Common myeloid progenitor, CD34-positive (primary cell): Measurements from ENCODE around the gene ATP5MG.
A peak's percentile ranks its signal among the peaks of the same experiment; 100 is the strongest.

Experiments used
- CTCF ChIA-PET: fragments of 350-600 bp; sonication (Branson Sonifier 250); formaldehyde crosslinking; loops from one replicate; lab custom pipeline; 2021; ENCODE audit warnings: antibody characterized with exemption; lab: Charles Lee
- POLR2A ChIA-PET: fragments of 350-600 bp; sonication (Branson Sonifier 250); formaldehyde crosslinking; loops from one replicate; lab custom pipeline; 2021; ENCODE audit warnings: antibody characterized with exemption; lab: Charles Lee
- DNase-seq, 3 donors: peaks; one replicate each; pipeline versions ENCODE4 v3.0.0 to v3.0.0-alpha.2; 2013
- H3K27ac ChIP-seq, 2 experiments: 1 replicate in 1 of 2; 2 replicates in 1 of 2; pipeline ENCODE4 v1.7.0; 2013; ENCODE audit warnings: inconsistent platforms in 2 of 2, low read length in 2 of 2, mild to moderate bottlenecking in 2 of 2, low read depth in 1 of 2, moderate library complexity in 1 of 2; ENCODE audit not compliant: severe bottlenecking in 2 of 2, insufficient read depth in 1 of 2, poor library complexity in 1 of 2
- H3K27me3 ChIP-seq, 5 experiments: replicated peaks in 2 of 5; 1 replicate in 3 of 5; 2 replicates in 2 of 5; pipeline versions ENCODE4 v1.6.1 to v1.7.0; 2013; ENCODE audit warnings: low read length in 4 of 5, mild to moderate bottlenecking in 2 of 5, moderate library complexity in 2 of 5, inconsistent platforms in 1 of 5; ENCODE audit not compliant: insufficient read depth in 5 of 5, control insufficient read depth in 4 of 5
- H3K36me3 ChIP-seq, 4 experiments: 1 replicate in 2 of 4; 2 replicates in 2 of 4; pipeline versions ENCODE4 v1.6.1 to v1.7.0; 2013; ENCODE audit warnings: low read length in 3 of 4, control low read depth in 1 of 4, mild to moderate bottlenecking in 1 of 4; ENCODE audit not compliant: control insufficient read depth in 4 of 4, insufficient read depth in 4 of 4
- H3K4me1 ChIP-seq, 4 experiments: 1 replicate in 3 of 4; 2 replicates in 1 of 4; pipeline versions ENCODE4 v1.6.1 to v1.7.1; 2013; ENCODE audit warnings: low read length in 3 of 4, mild to moderate bottlenecking in 3 of 4, control low read depth in 1 of 4, inconsistent platforms in 1 of 4, moderate library complexity in 1 of 4; ENCODE audit not compliant: control insufficient read depth in 4 of 4, insufficient read depth in 4 of 4; ENCODE audit errors: control extremely low read depth in 1 of 4
- H3K4me3 ChIP-seq, 7 experiments: 1 replicate in 4 of 7; 2 replicates in 3 of 7; pipeline versions ENCODE4 v1.5.1 to v1.7.0; 2013; ENCODE audit warnings: mild to moderate bottlenecking in 7 of 7, low read length in 6 of 7, moderate library complexity in 6 of 7, inconsistent platforms in 2 of 7, low read depth in 2 of 7, control low read depth in 1 of 7; ENCODE audit not compliant: insufficient read depth in 4 of 7, control insufficient read depth in 1 of 7; ENCODE audit errors: extremely low read depth in 1 of 7
- H3K9me3 ChIP-seq, 5 experiments: 1 replicate in 4 of 5; 2 replicates in 1 of 5; pipeline versions ENCODE4 v1.6.1 to v1.7.1; 2013; ENCODE audit warnings: low read length in 4 of 5, mild to moderate bottlenecking in 2 of 5, inconsistent platforms in 1 of 5, low read depth in 1 of 5, moderate library complexity in 1 of 5; ENCODE audit not compliant: control insufficient read depth in 4 of 5, insufficient read depth in 2 of 5; ENCODE audit errors: control extremely low read depth in 1 of 5
- WGBS: methylation state at CpG from one replicate; pipeline ENCODE4 v1.1.5; 2013; ENCODE audit not compliant: insufficient coverage; 5-methylcytosine and 5-hydroxymethylcytosine counted together

Gene ATP5MG

GRCh38 chr11:118382954-118383353 lies 18.5 kb upstream of the ATP5MG start:
- DNase-seq, result no peak
- no peaks in the 10 kb centered on the region for H3K9me3 ChIP-seq
- H3K4me3 ChIP-seq, result no peak overlapping the region
- no peaks in the 10 kb centered on the region for H3K27me3 ChIP-seq
- H3K27ac ChIP-seq, result no peak overlapping the region
- no peaks in the 10 kb centered on the region for H3K4me1 ChIP-seq
- ChIA-PET POLR2A (no interaction called here), CTCF (no interaction called here)
- 100% methylated on average over 3 of the region's 3 CpGs for WGBS
- H3K36me3 ChIP-seq, result peaks cover 42 to 96% (median 78%) of the 10 kb centered on the region in 4 experiments

GRCh38 chr11:118383657-118384056 lies 17.7 kb upstream of the ATP5MG start:
- ChIA-PET POLR2A (interaction anchor here (0.6 kb wide), 2 partner anchors 8 to 192 kb away, joined by 4 read pairs; no protein-coding TSS in a partner anchor), CTCF (interaction anchor here (1.6 kb wide), 1 partner anchor 13 kb away, joined by 3 read pairs; no protein-coding TSS in a partner anchor)
- H3K27me3 ChIP-seq, result no peaks in the 10 kb centered on the region
- no peaks in the 10 kb centered on the region for H3K4me1 ChIP-seq
- no CpG with 5 or more reads among the region's 3 CpGs for WGBS
- H3K9me3 ChIP-seq, result no peaks in the 10 kb centered on the region
- no peak for DNase-seq
- no peak overlapping the region for H3K4me3 ChIP-seq
- H3K36me3 ChIP-seq, result peaks cover 39 to 96% (median 76%) of the 10 kb centered on the region in 4 experiments
- no peak overlapping the region for H3K27ac ChIP-seq

- H3K4me1 ChIP-seq, result peaks cover 2 to 7% (median 4%) of the 10 kb centered on the region in 4 experiments
- WGBS, result 64% methylated on average over 3 of the region's 6 CpGs
- peaks cover 26 to 54% (median 33%) of the 10 kb centered on the region in 4 experiments for H3K36me3 ChIP-seq
- no peaks in the 10 kb centered on the region for H3K9me3 ChIP-seq
- ChIA-PET CTCF (interaction anchor here (0.6 kb wide), 1 partner anchor 69 kb away, joined by 3 read pairs; no protein-coding TSS in a partner anchor), POLR2A (no interaction called here)
- H3K4me3 ChIP-seq, result no peak overlapping the region
- no peak overlapping the region for H3K27ac ChIP-seq
- no peaks in the 10 kb centered on the region for H3K27me3 ChIP-seq
- peak in 2 of 3 donors; percentile 8 to 27 for DNase-seq
Observed at GRCh38 chr11:118396097-118396501, 5.3 kb upstream of the ATP5MG start.

GRCh38 chr11:118397448-118397847 lies 4.0 kb upstream of the ATP5MG start:
- Histone ChIP-seq H3K4me3 (no peak overlapping the region), H3K9me3 (no peaks in the 10 kb centered on the region), H3K27me3 (no peaks in the 10 kb centered on the region), H3K27ac (no peak overlapping the region), H3K36me3 (peaks cover 20 to 49% (median 28%) of the 10 kb centered on the region in 4 experiments), H3K4me1 (peaks cover 3 to 14% (median 8%) of the 10 kb centered on the region in 4 experiments)
- POLR2A ChIA-PET, result no interaction called here
- no peak for DNase-seq
- CTCF ChIA-PET, result interaction anchor here (0.9 to 1.7 kb wide), 8 partner anchors 9 to 95 kb away, joined by 3 to 6 read pairs (median 4); no protein-coding TSS in a partner anchor

GRCh38 chr11:118398791-118399559 lies 2.4 kb upstream of the ATP5MG start:
- peak overlapping the region in 1 of 2 experiments; percentile 38 for H3K27ac ChIP-seq
- WGBS, result 88% methylated on average over 3 of the region's 3 CpGs
- H3K36me3 ChIP-seq, result peaks cover 12 to 34% (median 16%) of the 10 kb centered on the region in 4 experiments
- peaks cover 8 to 23% (median 13%) of the 10 kb centered on the region in 4 experiments for H3K4me1 ChIP-seq
- no peaks in the 10 kb centered on the region for H3K9me3 ChIP-seq
- no peaks in the 10 kb centered on the region for H3K27me3 ChIP-seq
- ChIA-PET CTCF (interaction anchor here (0.6 to 1.7 kb wide), 6 partner anchors 13 to 203 kb away, joined by 3 to 6 read pairs (median 3); no protein-coding TSS in a partner anchor), POLR2A (no interaction called here)
- DNase-seq, result peak; percentile 6 to 27 (median 9)
- no peak overlapping the region for H3K4me3 ChIP-seq

- POLR2A ChIA-PET, result interaction anchor here (1.0 kb wide), 1 partner anchor 14 kb away, joined by 3 read pairs; no protein-coding TSS in a partner anchor
- DNase-seq, result peak; percentile 1 to 43 (median 32)
- CTCF ChIA-PET, result interaction anchor here (0.6 to 2.1 kb wide), 10 partner anchors 10 to 160 kb away, joined by 3 to 9 read pairs (median 4); no protein-coding TSS in a partner anchor
- H3K9me3 ChIP-seq, result no peaks in the 10 kb centered on the region
- peak overlapping the region; percentile 63 to 100 (median 95) for H3K4me3 ChIP-seq
- WGBS, result 3% methylated on average over 10 of the region's 22 CpGs
- peaks cover 8 to 23% (median 13%) of the 10 kb centered on the region in 4 experiments for H3K4me1 ChIP-seq
- H3K36me3 ChIP-seq, result peaks cover 8 to 25% (median 23%) of the 10 kb centered on the region in 4 experiments
- no peaks in the 10 kb centered on the region for H3K27me3 ChIP-seq
- H3K27ac ChIP-seq, result peak overlapping the region; percentile 87 to 95
Observed at GRCh38 chr11:118401880-118402590, 629 bp downstream of the ATP5MG start.
